ENCODE results near the gene AADAC.

The AADAC gene

GRCh38 chr3:151774235-151774634 is 39.7 kb upstream of the AADAC start:
- TF ChIP-seq ZFX (IDR thresholded peaks at IDR 0.05; ENCODE audit: borderline replicate concordance): no peak
- no peak for TF ChIP-seq CTCF (IDR thresholded peaks at IDR 0.05)
- H3K27ac ChIP-seq: no peak overlapping the region

- H3K27ac ChIP-seq: no peak overlapping the region
- no peak for TF ChIP-seq ZFX (IDR thresholded peaks at IDR 0.05; ENCODE audit: borderline replicate concordance)
- no peak for TF ChIP-seq CTCF (IDR thresholded peaks at IDR 0.05)
Observed at GRCh38 chr3:151774910-151775309, 39.0 kb upstream of the AADAC start.

- H3K27ac ChIP-seq: no peak overlapping the region
- TF ChIP-seq CTCF (IDR thresholded peaks at IDR 0.05): no peak
Observed at GRCh38 chr3:151775314-151776258, 38.3 kb upstream of the AADAC start.

- no peak overlapping the region for H3K27ac ChIP-seq
- TF ChIP-seq CTCF (IDR thresholded peaks at IDR 0.05) (no peak), ZFX (IDR thresholded peaks at IDR 0.05; ENCODE audit: borderline replicate concordance) (no peak)
Observed at GRCh38 chr3:151776259-151776740, 37.6 kb upstream of the AADAC start.

- TF ChIP-seq ZFX (IDR thresholded peaks at IDR 0.05; ENCODE audit: borderline replicate concordance) (no peak), CTCF (IDR thresholded peaks at IDR 0.05) (no peak)
Observed at GRCh38 chr3:151777880-151778279, 36.0 kb upstream of the AADAC start.

GRCh38 chr3:151787626-151788025 is 26.3 kb upstream of the AADAC start:
- TF ChIP-seq ZFX (IDR thresholded peaks at IDR 0.05; ENCODE audit: borderline replicate concordance) (no peak), CTCF (IDR thresholded peaks at IDR 0.05) (no peak)

More at GRCh38 chr3:151777880-151778279, 36.0 kb upstream of the AADAC start:
- H3K27ac ChIP-seq: no peak overlapping the region

GRCh38 chr3:151788401-151788800 is 25.5 kb upstream of the AADAC start:
- TF ChIP-seq CTCF (IDR thresholded peaks at IDR 0.05): no peak
- TF ChIP-seq ZFX (IDR thresholded peaks at IDR 0.05; ENCODE audit: borderline replicate concordance): no peak
- H3K27ac ChIP-seq: no peak overlapping the region

More at GRCh38 chr3:151787626-151788025, 26.3 kb upstream of the AADAC start:
- H3K27ac ChIP-seq: no peak overlapping the region
